ENCODE results near the gene CARMIL1.

- TF ChIP-seq GATA2 (IDR thresholded peaks at IDR 0.05; ENCODE audit: low read depth, low read length), result no peak
- TF ChIP-seq GATA3 (IDR thresholded peaks at IDR 0.05; ENCODE audit: low read depth, low read length), result no peak
These were observed 11.3 kb downstream of the CARMIL1 start for GRCh38 chr6:25290306-25291060.

Data from SH-SY5Y (cell line).